Activated CD8-positive, alpha-beta memory T cell treated with anti-CD3 and anti-CD28 coated beads, Interleukin-2, amount 10 ng/mL, durations not matched to agents 7 days and 5 days (primary cell): ENCODE results near the gene ADO. TPM values are rescaled to one million over a fixed set of nuclear protein-coding genes. Genes with fewer than 3 reads are reported as not detected.

Experiments
- ATAC-seq: fragments of 150-1000 bp; cut with Tn5 transposase; one replicate; pipeline ENCODE4 v1.10.0; 2021; ENCODE audit warnings: moderate library complexity
- CTCF ChIA-PET: fragments of 350-600 bp; sonication (Branson Sonifier 250); formaldehyde crosslinking; loops from one replicate; lab custom pipeline; 2021; ENCODE audit warnings: antibody characterized with exemption; lab: Charles Lee
- DNase-seq: peaks from one replicate; pipeline ENCODE4 v3.0.0-alpha.2; 2020
- H3K27ac Mint-ChIP-seq: one replicate; pipeline ENCODE4 v1.8.0; 2021; ENCODE audit warnings: mild to moderate bottlenecking, mixed read lengths
- H3K27me3 Mint-ChIP-seq: one replicate; pipeline ENCODE4 v1.8.0; 2021; ENCODE audit warnings: mixed read lengths
- H3K36me3 Mint-ChIP-seq: one replicate; pipeline ENCODE4 v1.8.0; 2021; ENCODE audit warnings: mild to moderate bottlenecking, mixed read lengths
- H3K4me1 Mint-ChIP-seq: one replicate; pipeline ENCODE4 v1.8.0; 2021; ENCODE audit warnings: mixed read lengths
- H3K4me3 Mint-ChIP-seq: one replicate; pipeline ENCODE4 v1.8.0; 2021; ENCODE audit warnings: mild to moderate bottlenecking, moderate library complexity, mixed read lengths
- H3K9me3 Mint-ChIP-seq: one replicate; pipeline ENCODE4 v1.8.0; 2022; ENCODE audit warnings: low read depth, mixed read lengths
- total RNA-seq, 2 experiments: library from RNA; stranded (reverse); gene quantifications; one replicate each; pipeline ENCODE4 v1.2.3, GENCODE V29; 2021

ADO gene
- total RNA-seq, 2 experiments from 2014 or later, result 19.4 to 25.9 TPM

- ATAC-seq (no peak), DNase-seq (no peak)
- Mint-ChIP-seq H3K27ac (peak overlapping the region; percentile 100), H3K9me3 (no peaks in the 10 kb centered on the region), H3K36me3 (peaks cover 30% of the 10 kb centered on the region), H3K27me3 (peaks cover 24% of the 10 kb centered on the region), H3K4me3 (peak overlapping the region; percentile 93), H3K4me1 (peaks cover 35% of the 10 kb centered on the region)
- CTCF ChIA-PET, result interaction anchor here (0.7 to 7.4 kb wide), 6 partner anchors 14 to 280 kb away, joined by 3 to 50 read pairs (median 4); partner anchors contain the start of gene EGR2
Observed at GRCh38 chr10:62803724-62804355, 680 bp upstream of the ADO start.

- Mint-ChIP-seq H3K36me3 (peaks cover 41% of the 10 kb centered on the region), H3K27ac (peak overlapping the region; percentile 83), H3K4me1 (peaks cover 40% of the 10 kb centered on the region), H3K4me3 (peak overlapping the region; percentile 93), H3K9me3 (no peaks in the 10 kb centered on the region), H3K27me3 (peaks cover 14% of the 10 kb centered on the region)
- CTCF ChIA-PET, result interaction anchor here (1.0 to 7.4 kb wide), 7 partner anchors 9 to 195 kb away, joined by 3 to 50 read pairs (median 3); partner anchors contain the start of gene EGR2
- DNase-seq, result no peak
- ATAC-seq, result peak; percentile 22
Observed at GRCh38 chr10:62805231-62806099, 945 bp downstream of the ADO start.

- H3K27ac Mint-ChIP-seq, result peak overlapping the region; percentile 24
- ATAC-seq (no peak), DNase-seq (no peak)
- peaks cover 45% of the 10 kb centered on the region for H3K36me3 Mint-ChIP-seq
- peak overlapping the region; percentile 93 for H3K4me3 Mint-ChIP-seq
- peaks cover 48% of the 10 kb centered on the region for H3K4me1 Mint-ChIP-seq
- H3K27me3 Mint-ChIP-seq, result peaks cover 6% of the 10 kb centered on the region
- CTCF ChIA-PET, result interaction anchor here (1.0 to 7.4 kb wide), 5 partner anchors 8 to 196 kb away, joined by 3 to 50 read pairs (median 3); partner anchors contain the start of gene EGR2
- H3K9me3 Mint-ChIP-seq, result no peaks in the 10 kb centered on the region
Observed at GRCh38 chr10:62806251-62806650, 1.7 kb downstream of the ADO start.

GRCh38 chr10:62810156-62810902, 5.8 kb downstream of the ADO start:
- Mint-ChIP-seq H3K27ac (no peak overlapping the region), H3K9me3 (no peaks in the 10 kb centered on the region), H3K4me1 (peaks cover 64% of the 10 kb centered on the region), H3K4me3 (no peak overlapping the region), H3K27me3 (peaks cover 42% of the 10 kb centered on the region), H3K36me3 (peaks cover 54% of the 10 kb centered on the region)
- CTCF ChIA-PET, result interaction anchor here (1.6 to 2.1 kb wide), 2 partner anchors 43 to 75 kb away, joined by 4 to 7 read pairs; no protein-coding TSS in a partner anchor
- DNase-seq (no peak), ATAC-seq (no peak)

- peaks cover 51% of the 10 kb centered on the region for H3K27me3 Mint-ChIP-seq
- H3K36me3 Mint-ChIP-seq, result peaks cover 50% of the 10 kb centered on the region
- peak; percentile 41 for ATAC-seq
- no peaks in the 10 kb centered on the region for H3K9me3 Mint-ChIP-seq
- peak; percentile 93 for DNase-seq
- H3K4me1 Mint-ChIP-seq, result peaks cover 68% of the 10 kb centered on the region
- CTCF ChIA-PET, result interaction anchor here (0.8 to 10.1 kb wide), 6 partner anchors 9 to 201 kb away, joined by 3 to 104 read pairs (median 4); no protein-coding TSS in a partner anchor
- peak overlapping the region; percentile 65 for H3K27ac Mint-ChIP-seq
- H3K4me3 Mint-ChIP-seq, result no peak overlapping the region
Observed at GRCh38 chr10:62811159-62811875, 6.8 kb downstream of the ADO start.

GRCh38 chr10:62812672-62813439, 8.3 kb downstream of the ADO start:
- Mint-ChIP-seq H3K4me1 (peaks cover 59% of the 10 kb centered on the region), H3K27ac (peak overlapping the region; percentile 17), H3K27me3 (peaks cover 51% of the 10 kb centered on the region), H3K36me3 (peaks cover 38% of the 10 kb centered on the region), H3K4me3 (peak overlapping the region; percentile 27), H3K9me3 (no peaks in the 10 kb centered on the region)
- ATAC-seq (no peak), DNase-seq (no peak)
- CTCF ChIA-PET, result interaction anchor here (10.1 kb wide), 1 partner anchor 203 kb away, joined by 104 read pairs; no protein-coding TSS in a partner anchor

GRCh38 chr10:62813453-62813852, 8.9 kb downstream of the ADO start:
- H3K9me3 Mint-ChIP-seq, result no peaks in the 10 kb centered on the region
- no peak for ATAC-seq
- peaks cover 32% of the 10 kb centered on the region for H3K36me3 Mint-ChIP-seq
- H3K4me3 Mint-ChIP-seq, result no peak overlapping the region
- peaks cover 58% of the 10 kb centered on the region for H3K4me1 Mint-ChIP-seq
- H3K27me3 Mint-ChIP-seq, result peaks cover 56% of the 10 kb centered on the region
- CTCF ChIA-PET, result interaction anchor here (1.3 to 10.1 kb wide), 2 partner anchors 200 to 203 kb away, joined by 3 to 104 read pairs; no protein-coding TSS in a partner anchor
- DNase-seq, result no peak
- H3K27ac Mint-ChIP-seq, result no peak overlapping the region

- Mint-ChIP-seq H3K27me3 (peaks cover 57% of the 10 kb centered on the region), H3K4me3 (peak overlapping the region; percentile 83), H3K36me3 (peaks cover 27% of the 10 kb centered on the region), H3K27ac (no peak overlapping the region), H3K4me1 (peaks cover 57% of the 10 kb centered on the region), H3K9me3 (no peaks in the 10 kb centered on the region)
- CTCF ChIA-PET, result interaction anchor here (0.9 to 10.1 kb wide), 4 partner anchors 8 to 204 kb away, joined by 3 to 104 read pairs (median 19); no protein-coding TSS in a partner anchor
- DNase-seq (no peak), ATAC-seq (no peak)
Observed at GRCh38 chr10:62813981-62814380, 9.5 kb downstream of the ADO start.

- peaks cover 65% of the 10 kb centered on the region for H3K27me3 Mint-ChIP-seq
- no peak for ATAC-seq
Observed at GRCh38 chr10:62814756-62815380, 10.3 kb downstream of the ADO start.

GRCh38 chr10:62815381-62816075, 11.0 kb downstream of the ADO start:
- peaks cover 17% of the 10 kb centered on the region for H3K36me3 Mint-ChIP-seq
- CTCF ChIA-PET, result interaction anchor here (1.2 to 10.1 kb wide), 11 partner anchors 10 to 358 kb away, joined by 3 to 104 read pairs (median 14); partner anchors contain the start of gene ADO
- H3K4me3 Mint-ChIP-seq, result peak overlapping the region; percentile 83
- DNase-seq, result peak; percentile 52
- H3K4me1 Mint-ChIP-seq, result peaks cover 54% of the 10 kb centered on the region
- ATAC-seq, result no peak
- no peaks in the 10 kb centered on the region for H3K9me3 Mint-ChIP-seq
- peak overlapping the region; percentile 61 for H3K27ac Mint-ChIP-seq
- peaks cover 69% of the 10 kb centered on the region for H3K27me3 Mint-ChIP-seq

More at GRCh38 chr10:62814756-62815380, 10.3 kb downstream of the ADO start:
- peaks cover 22% of the 10 kb centered on the region for H3K36me3 Mint-ChIP-seq
- H3K4me3 Mint-ChIP-seq, result peak overlapping the region; percentile 83
- H3K9me3 Mint-ChIP-seq, result no peaks in the 10 kb centered on the region
- peaks cover 59% of the 10 kb centered on the region for H3K4me1 Mint-ChIP-seq
- no peak overlapping the region for H3K27ac Mint-ChIP-seq
- DNase-seq, result no peak
- CTCF ChIA-PET, result interaction anchor here (0.9 to 10.1 kb wide), 6 partner anchors 9 to 205 kb away, joined by 3 to 104 read pairs (median 12); no protein-coding TSS in a partner anchor

- peak overlapping the region; percentile 83 for H3K4me3 Mint-ChIP-seq
Observed at GRCh38 chr10:62816076-62816330, 11.5 kb downstream of the ADO start.

More at GRCh38 chr10:62816076-62816330, 11.5 kb downstream of the ADO start:
- CTCF ChIA-PET, result interaction anchor here (0.7 to 10.1 kb wide), 13 partner anchors 11 to 358 kb away, joined by 3 to 104 read pairs (median 14); partner anchors contain the start of gene ADO
- no peak for ATAC-seq
- Mint-ChIP-seq H3K4me1 (peaks cover 50% of the 10 kb centered on the region), H3K9me3 (no peaks in the 10 kb centered on the region), H3K36me3 (peaks cover 14% of the 10 kb centered on the region), H3K27ac (peak overlapping the region; percentile 92), H3K27me3 (peaks cover 74% of the 10 kb centered on the region)
- DNase-seq, result no peak
